HG03066 (cell line): ENCODE data around the gene EPHB1.
A peak's percentile ranks its signal among the peaks of the same experiment; 100 is the strongest.
"Not testable (repeated sequence)": the region's sequence is repeated elsewhere in the genome, so short reads cannot be mapped to it uniquely, and the experiment has no call there.

Experiments used
- ATAC-seq: cut with Tn5 transposase; IDR thresholded peaks from one replicate; pipeline ENCODE4 v1.9.1; 2021; ENCODE audit warnings: low read depth; ENCODE audit not compliant: unreplicated experiment

The EPHB1 gene

DNA sequence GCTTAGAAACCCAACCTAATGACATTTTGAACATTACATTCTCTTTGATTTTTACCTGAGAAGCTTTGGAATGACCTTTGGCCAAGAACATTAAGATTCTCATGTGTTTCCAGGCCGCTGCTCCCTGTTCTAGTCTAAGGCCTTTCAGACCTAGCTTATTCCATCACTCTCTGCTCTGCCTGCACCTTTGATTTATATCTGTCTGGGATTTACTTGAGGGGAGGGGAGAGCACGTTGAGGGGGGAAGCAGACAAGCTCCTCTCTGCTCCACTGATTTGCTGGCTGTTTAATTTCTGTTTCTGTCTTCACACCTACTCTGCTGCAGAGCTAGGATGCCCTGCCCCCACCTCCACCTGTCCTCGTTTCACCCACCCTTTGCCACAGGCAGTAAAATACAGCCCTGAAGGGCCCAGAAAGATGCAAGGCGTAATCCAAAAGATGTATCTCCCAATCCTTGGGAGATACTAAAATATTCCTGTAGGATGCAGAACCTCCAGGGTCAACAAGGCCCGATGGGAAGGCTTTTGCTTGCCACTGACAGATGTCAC is 429.8 kb downstream of the EPHB1 start:
- no peak for ATAC-seq

DNA sequence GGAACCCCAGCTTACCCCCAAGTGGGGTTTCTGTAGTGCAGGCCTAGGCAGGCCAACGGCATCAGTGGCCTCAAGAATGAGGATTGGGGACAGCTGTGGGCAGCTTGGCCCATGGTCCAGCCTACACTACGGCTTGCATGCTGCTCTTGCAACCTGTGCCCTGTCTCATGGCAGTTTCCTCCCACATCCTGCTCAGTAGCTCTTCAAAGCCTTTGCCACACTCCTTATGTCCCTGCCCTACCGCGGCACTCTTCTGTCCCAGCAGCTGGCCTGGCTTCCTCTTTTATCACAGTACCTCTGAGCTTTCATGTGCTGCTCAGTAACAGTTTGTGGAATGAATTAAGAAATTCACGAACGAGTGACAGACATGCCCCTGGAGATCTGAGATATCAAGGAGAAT is 431.0 kb downstream of the EPHB1 start:
- peak; percentile 68 for ATAC-seq

DNA sequence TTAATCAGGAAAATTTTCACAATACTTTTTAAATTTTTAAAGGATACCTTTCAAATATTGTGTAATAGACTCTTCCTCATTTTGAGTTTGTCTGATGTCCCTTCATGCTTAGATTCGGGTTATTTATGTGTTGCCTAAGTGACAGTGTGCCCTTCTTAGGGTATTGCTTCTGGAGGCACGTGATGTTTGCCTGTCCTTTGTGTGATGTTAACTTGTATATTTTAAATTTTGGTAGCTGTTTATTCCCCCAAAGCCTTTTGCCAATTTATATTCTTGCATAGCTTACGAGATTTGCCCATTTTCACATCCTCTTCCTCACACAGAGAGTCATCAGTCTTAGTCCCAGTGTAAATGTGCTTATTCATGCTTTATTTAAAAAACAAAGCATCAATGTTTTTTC is 433.1 kb downstream of the EPHB1 start:
- no peak for ATAC-seq

DNA sequence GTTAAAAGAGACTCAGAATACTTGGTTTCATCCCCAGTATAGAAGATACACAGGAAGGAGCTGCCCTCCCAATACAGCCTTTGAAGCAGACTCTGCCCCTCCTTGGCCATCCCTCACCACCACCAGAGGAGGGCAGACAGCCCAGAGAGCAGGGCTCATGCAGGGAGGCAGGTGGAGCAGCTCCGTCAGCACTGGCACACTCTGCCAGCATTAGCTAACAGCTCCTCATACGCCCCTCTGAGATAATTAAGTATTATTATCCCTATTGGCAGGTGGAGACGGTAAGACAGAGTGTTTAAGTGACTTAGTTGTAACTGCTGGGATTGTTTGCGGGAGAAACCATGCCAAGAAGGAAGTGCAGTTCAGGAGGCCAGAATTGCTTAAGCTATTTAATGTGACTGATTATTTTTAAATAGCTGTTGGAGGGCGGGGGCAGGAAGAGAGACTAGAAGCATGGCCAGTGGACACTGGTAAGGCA is 434.0 kb downstream of the EPHB1 start:
- ATAC-seq, result no peak

DNA sequence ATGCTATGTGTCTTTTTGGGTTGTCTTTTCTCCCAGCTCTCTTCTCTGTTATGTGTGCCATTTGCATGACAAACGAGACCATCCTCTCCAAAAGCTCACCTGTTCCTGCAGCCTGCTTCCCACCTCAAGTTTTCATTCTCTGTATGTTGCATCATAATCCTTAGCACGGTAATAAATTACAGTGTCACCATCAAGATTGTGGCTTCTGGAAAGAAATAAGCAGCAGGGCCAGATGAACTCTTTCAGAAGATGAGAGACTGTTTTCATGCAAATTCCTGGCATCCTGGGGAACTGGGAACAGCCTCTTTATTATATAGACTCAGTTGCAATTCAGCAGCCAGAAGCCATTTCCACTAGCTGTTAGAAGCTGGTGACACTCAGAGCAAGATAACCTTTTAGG is 436.7 kb downstream of the EPHB1 start:
- no peak for ATAC-seq

DNA sequence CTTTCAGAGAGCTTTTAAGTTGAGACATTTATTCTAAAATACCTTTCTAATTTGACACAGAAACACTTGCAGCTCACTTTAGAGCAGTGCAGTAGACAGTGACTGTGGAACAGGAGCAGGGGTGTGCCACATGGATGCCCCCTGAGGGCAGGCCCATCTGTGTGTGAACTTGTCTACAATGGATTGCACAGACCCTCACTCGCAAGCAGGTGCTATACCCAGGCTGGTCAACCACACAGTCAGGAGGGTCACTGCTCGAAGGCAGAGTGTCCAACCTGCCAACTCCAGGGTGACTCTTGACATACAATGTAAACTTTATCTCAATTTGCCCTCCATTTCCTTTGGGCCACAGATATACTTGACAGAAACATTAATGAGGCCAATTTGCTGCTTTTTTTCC is 437.2 kb downstream of the EPHB1 start:
- ATAC-seq, result no peak

DNA sequence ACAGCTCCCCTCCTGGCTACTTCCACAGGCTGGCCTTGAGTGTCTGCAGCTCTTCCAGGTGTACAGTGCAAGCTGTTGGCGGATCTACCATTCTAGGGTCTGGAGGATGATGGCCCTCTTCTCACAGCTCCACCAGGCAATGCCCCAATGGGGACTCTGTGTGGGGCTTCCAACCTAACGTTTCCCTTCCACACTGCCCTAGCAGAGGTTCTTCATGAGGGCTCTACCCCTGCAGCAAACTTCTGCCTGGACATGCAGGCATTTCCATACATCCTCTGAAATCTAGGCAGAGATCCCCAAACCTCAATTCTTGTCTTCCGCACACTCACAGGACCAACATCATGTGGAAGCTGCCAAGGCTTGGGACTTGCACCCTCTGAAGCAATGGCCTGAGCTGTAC is 438.4 kb downstream of the EPHB1 start:
- not testable (repeated sequence) for ATAC-seq

DNA sequence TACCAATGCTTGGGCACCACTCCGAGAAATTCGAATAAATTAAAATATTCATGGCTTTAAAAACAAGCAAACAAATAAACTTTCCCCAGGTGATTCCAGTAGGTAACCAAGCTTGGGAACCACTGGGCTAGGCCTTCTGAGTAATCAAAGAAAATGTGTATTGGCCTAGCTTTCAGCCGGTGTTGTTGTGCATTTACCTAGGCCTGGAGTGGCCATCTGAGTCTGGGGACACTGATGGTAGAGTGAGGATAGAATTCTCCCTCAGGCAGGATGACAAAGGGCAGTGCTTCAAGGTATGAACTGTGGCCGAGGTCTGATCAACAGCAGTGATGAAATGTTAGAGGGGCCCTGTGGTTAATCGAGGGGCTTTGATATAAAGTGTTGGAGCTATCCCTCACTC is 440.5 kb downstream of the EPHB1 start:
- no peak for ATAC-seq

DNA sequence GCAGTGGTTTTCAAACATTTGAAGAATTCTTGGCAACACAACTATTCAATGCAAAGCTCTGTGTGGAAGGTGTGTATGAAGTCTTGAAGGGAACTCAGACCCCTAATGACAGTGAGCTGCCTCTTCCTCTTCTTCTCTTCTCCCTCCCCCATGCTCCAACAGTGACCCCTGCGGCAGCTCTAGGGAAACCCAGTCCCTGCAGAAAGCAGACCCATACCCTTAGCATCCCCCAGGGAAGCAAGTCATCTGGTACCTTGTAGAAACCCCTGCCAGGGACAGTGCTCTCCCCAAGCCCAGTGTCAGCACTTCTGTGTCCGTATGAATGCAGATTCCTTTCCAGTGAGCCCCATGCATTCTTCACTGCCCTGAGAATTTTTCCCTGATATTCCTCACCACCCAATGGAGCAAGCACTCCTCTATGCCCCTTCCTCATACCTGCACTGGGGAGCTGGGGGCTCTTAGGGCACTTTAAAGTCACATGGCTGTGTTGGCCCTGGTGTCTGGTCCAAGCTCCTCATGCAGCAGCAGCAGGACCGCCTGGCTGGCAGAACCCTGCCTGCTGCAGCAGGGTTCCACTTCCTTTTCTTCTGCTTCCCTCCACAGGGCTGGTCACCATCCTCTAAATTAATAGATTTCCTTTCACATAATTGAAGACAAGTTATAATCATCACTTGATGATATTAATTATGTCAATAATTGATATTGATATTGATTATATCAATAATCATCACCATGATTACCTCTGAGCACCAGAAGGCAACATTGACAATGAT is 442.5 kb downstream of the EPHB1 start:
- no peak for ATAC-seq

DNA sequence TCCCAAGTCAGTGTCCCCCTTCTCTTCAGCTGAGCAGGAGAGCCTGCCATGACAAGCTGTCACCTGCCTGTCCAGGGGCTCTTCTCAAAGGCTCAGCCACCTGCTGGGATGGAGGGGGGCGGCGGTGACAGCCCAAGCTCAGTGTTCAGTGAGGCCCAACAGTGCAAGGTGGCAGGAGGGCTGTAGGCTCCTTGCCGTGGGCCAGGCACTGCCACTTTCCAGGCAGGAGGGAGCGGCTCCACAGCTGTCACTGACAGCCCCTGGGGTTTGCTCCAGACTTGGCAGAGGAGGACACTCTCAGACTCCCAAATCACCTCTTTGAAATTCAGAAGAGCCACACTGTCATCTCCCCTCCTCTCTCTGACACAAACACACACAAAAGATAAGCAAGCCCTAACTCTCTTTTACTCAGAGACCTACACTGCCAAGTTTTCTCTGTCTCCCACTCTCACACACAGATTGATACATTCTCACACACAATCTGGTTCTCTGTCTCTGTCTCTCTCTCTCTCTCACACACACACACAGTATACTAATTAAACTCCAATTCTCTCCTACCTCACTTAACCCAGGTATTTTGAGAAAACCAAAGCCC is 443.3 kb downstream of the EPHB1 start:
- ATAC-seq, result no peak

DNA sequence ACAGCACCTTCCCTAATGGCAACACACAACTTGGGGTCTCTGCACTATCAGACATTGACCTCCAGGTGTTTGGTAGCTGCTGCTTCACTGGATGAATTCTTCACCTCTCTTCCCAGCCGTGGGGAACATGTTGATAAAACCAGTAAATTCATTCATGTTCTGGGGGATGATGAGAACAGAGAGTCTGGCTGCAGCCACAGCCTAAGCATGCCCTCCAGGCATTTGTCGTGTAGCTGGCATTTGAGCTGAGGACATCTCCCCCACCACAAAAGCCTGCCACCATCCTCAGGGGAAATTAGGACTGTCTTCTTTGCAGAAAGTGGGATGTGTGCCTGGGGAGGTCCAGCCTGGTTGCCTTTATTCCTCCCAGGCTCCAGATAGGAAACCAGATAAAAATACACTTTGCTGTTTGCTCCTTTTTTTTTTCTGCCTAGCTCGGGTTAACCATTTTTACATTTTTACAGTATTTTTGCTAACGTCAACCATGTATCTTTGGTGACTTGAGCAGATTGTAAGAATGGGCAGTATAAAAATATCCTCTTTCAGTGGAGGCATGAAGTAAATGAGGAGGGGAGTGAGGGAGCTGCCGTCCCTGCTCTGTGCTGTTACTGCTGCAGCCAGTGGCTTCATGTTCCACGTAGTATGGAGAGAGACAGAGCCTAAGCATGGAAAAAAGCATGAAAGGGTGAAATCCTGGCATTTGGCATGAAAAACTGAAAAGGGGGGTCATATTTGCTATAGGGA is 444.0 kb downstream of the EPHB1 start:
- no peak for ATAC-seq

DNA sequence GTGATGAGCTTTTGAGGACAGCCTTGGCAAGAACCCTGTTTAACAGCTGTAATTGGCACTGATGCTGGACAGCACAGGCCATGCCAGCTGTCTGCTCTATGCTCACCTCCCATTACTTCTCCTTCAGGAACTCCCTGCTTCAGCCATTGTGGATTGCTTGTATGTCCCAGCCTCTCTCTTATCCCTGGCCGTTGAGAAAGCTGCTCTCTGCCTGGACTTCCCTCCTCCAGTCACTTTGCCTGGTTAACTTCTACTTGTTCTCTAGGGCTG is 444.5 kb downstream of the EPHB1 start:
- no peak for ATAC-seq

DNA sequence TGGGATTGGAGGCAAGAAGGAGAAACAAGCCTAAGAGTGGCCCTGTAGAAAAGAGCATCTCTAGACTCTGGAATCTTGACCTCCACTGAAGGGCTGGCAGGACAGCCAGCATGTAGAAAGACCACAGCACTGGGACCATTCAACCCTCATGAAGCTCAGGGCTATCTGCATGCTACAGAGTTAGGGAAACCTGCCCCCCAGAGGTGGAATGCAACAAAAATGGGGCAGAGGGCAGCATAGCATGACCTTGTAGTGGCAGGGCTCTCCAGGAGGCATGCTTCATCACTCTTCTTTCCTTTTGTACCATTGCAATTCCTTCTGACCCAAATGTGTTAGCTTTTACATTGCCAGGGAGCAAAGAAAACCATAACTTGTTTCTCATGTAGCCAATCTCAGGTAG is 445.4 kb downstream of the EPHB1 start:
- no peak for ATAC-seq

DNA sequence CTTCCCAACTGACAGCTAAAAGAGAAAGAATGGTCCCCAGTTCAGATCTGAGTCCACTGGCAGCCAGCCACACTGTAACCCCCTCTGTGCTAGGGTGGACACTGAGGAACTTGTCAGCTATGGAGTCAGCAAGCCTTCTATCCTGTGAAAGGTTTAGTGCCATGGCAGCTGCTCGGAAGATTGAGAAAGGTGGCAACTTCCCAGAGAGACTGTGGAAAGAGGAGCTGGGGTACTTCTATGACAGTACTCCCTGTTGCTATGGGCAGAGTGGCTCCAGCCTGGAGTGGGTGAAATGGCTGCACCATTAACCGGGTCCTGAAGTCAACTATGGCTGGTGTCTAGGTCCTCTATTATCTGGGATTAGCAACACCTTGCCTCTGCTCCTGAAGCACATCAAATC is 447.2 kb downstream of the EPHB1 start:
- no peak for ATAC-seq

DNA sequence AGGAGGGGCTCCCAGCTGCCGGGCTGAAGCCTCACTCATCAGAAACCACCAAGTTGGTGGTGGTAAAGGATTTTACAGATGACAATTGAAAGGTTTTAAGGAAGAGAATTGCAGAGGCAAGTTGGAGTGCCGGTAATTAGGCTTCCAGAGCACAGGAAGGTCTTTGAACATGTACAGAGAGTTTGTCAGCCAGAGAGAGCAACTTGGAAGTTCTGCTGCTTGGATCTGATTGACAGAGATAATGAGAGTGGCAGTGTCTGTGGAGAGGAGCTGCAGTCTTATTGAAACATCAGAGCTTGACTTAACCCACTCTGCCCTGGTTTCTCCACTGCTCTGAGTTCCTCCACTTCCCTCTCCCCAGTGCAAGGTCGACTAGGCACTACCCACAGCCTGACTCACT is 448.6 kb downstream of the EPHB1 start:
- ATAC-seq, result no peak

DNA sequence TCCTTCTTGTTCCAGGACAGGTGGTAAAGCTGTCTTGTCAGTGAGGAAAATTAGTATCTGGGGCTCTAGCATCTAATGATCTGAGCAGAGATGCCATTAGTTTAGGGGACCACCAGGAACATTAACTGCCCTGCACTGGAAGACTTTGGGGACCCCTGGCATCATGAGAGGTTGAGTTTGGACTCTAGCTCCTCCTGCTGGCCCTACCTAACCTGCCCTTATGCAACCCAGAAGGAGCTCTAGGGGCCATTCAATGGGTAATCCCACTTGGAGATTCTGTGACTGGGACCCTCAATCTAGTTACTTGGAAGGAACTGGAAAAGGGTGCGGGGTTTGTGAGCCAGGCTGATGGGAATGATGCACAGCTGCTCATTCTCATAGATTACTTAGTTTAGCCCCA is 451.0 kb downstream of the EPHB1 start:
- ATAC-seq, result no peak

DNA sequence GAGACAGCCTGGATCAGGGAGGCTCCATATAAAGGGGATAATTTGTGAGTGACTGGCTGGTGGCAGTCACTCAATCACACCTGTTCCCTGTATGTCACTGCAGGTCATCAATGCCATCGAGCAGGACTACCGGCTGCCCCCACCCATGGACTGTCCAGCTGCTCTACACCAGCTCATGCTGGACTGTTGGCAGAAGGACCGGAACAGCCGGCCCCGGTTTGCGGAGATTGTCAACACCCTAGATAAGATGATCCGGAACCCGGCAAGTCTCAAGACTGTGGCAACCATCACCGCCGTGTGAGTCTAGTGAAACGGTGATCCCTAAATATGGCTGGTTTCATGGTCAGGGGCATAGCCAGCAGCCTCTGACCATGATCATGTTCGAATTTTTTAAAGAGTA is 453.2 kb downstream of the EPHB1 start:
- no peak for ATAC-seq

DNA sequence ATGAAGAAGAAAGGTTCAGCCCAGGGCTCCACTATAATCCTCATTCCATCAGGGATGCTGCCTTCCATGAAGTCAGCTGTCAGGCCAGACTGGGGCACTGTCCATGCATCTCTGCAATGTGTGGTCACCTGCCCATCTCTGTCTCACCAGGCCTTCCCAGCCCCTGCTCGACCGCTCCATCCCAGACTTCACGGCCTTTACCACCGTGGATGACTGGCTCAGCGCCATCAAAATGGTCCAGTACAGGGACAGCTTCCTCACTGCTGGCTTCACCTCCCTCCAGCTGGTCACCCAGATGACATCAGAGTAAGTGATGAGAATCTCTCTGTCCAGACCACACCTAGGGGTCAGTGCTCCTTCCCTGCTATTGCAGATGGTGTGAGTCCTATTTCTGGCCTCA is 454.1 kb downstream of the EPHB1 start:
- ATAC-seq, result no peak

DNA sequence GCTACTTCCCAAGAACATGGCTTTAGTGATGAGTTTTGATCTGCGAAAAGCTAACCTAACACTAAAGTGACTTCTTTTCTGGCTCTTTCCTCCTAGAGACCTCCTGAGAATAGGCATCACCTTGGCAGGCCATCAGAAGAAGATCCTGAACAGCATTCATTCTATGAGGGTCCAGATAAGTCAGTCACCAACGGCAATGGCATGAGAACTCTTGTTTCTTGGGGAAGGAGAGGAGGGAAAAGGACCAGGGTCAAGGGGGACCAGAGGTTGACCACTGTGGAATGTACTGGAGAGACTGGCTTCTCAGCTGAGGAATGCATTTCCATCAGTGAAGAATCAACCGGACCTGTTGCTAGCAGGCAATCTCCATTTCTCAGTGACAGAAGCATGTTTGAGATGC is 463.9 kb downstream of the EPHB1 start:
- no peak for ATAC-seq

DNA sequence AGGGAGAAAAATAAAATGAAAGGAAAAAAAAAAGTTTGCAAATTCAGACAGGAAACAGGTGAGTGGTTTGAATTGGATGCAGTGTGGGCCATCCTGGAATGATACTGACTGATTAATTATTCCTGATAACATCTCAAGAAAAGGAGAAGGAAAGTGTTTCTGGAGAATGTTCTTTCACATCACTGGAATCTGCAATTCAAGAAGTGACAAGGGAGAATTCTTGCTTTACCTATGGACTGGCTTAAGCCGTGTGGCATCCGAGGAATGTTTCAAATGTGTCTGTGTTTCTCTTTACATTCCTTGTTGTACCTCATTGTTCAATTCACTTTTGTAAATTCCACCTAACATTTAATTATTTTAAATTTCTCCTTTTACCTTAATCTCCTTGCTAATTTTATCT is 465.0 kb downstream of the EPHB1 start:
- ATAC-seq, result no peak

DNA sequence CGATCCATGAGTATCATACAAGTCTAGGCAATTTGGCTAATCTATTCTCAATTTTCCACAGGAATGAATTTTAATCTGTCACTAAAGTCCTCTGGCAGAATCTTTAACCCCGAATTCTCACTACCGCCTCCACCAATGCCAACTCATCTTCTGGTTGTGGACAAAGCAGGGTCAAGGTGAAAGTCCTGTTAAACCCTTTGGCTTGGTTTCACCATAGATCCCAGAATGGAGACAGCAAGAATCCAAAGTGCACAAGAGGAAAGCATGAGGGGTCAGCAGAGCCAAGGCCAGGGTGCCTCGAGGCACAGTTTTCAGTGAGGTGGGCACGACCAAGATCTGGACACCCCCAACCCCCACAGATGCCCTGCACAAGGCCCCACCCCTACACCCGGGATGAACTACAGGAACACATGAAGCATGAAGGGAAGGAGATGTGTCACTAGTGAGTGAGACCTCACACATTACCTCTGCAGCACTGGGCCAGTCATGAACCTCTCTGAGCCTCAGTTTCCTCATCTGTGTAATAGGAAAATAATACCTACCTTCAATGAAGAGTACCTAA is 466.2 kb downstream of the EPHB1 start:
- no peak for ATAC-seq
